ENCODE measurements around the gene SOX6.

GRCh38 chr11:16047073-16047472 is 309.3 kb downstream of the SOX6 start:
- TF ChIP-seq CTCF (IDR thresholded peaks at IDR 0.05) (no peak), POLR2A (IDR thresholded peaks at IDR 0.05) (no peak), POLR2AphosphoS5 (IDR thresholded peaks at IDR 0.05) (no peak)
